H1 (cell line): ENCODE measurements around the gene C2CD3.

Experiments
- BRCA1 ChIP-seq: IDR thresholded peaks from 2 replicates; pipeline ENCODE4 v1.6.1; 2012; ENCODE audit warnings: low read depth, low read length, improper control_type of control experiment
- POLR2A ChIP-seq, 2 experiments: IDR thresholded peaks; 1 replicate in 1 of 2; 2 replicates in 1 of 2; pipeline ENCODE4 v1.6.1; 2011; ENCODE audit warnings: low read depth in 2 of 2, low read length in 2 of 2, mild to moderate bottlenecking in 2 of 2; ENCODE audit errors: control extremely low read depth in 1 of 2

DNA sequence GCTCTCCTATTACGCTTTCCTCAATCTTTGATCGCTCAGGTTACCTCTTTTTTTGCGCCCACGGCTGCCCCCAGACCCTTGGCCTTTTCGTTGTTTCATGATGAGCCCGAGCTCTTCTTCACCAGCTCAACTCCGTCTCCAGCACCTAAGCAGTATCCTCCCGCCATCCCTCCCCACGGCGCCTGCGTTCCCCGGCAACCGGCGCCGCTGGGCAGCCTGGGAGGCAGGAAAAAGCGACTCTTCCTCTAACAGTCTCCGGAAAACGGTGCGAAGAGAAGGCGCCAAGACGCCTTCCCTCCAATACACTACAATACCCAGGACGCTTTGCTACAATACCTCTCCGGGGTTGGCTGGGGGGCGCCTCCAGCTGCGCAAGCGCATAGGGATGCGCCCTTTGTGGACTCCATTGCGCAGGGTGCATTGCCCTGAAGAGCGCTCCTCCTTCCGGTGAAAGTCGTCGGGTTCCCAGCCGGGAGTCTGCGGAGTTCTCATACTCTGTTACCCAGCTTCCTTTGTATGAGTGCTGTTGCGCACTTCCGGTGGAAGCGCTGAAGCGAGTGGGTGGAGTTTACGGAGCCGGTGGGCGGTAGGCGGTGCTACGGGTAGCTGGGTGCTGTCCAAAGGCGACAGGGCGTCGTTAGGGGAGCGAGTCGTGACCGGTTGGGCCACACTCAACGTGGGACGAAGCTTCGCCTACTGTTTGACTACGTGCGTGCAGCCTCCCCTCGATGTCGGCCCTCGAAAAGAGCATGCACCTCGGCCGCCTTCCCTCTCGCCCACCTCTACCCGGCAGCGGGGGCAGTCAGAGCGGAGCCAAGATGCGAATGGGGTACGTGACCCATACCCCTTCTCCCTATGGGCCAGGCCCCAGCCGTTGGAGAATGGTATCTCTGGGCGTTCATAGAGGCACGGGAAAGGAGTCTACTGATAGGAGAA lies at the start of gene C2CD3, which contains the start of gene PPME1:
- no peak for TF ChIP-seq BRCA1
- TF ChIP-seq POLR2A (IDR thresholded peaks at IDR 0.05; ENCODE audit: control extremely low read depth in 1 of 2, low read depth in 2 of 2, low read length in 2 of 2), result peak in 1 of 2 experiments; percentile 88; a peak in 2 of 3 replicates
